NCI-H2171 (cell line): ENCODE results near the gene KRT27.

Source experiments
- DNase-seq: peaks from one replicate; lab custom pipeline; 2025; lab: John Stamatoyannopoulos, UW

KRT27 gene

DNA sequence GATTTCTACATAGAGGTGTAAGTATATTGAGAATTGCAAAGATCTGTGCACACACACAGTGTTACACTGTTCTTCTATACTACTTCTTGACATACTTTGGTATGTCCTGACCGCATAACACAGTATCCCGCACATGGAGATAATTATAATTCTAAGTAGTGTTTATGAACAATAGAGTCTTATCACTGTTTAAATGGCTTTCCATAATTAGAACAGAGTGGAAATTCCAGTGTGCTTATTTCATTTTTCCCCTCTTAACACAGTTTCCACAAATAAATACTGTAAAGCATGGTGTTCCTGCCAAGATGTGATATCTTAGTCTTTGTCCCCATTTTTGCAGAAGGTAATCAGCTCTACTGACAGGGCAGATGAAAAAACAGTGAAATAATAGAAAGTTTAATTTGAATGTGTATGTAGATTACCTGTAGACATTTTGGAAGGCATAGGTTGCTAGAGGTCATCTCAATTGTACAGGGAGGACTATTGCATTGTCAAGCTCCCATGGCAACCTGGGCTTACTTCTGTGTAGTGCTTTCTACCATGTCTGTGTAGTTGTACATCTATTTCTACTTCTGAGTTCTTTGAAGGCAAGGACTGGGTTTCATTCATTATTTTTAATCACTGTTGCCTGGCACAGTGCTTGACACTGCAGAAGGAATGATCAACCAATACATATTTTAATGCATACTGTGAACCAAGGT, 27.5 kb upstream of the KRT27 start:
- DNase-seq = no peak

DNA sequence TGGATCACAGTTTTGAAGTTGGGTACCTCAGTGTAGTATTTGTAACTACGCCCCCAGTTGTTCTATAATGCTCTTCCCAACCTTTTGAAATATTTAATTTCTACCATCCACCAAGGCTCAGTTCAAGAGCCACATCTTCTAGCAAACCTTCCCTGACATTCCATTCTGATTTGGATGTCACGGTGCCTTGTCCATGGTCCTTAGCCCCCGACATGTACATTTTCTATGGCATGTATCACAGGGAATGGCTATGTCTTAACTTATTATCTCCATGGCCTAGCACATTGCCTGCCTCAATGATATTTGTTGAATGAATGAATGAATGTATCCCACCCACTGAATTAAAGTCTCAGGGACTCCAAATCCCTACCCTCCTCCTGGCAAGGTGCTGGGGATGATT, 23.8 kb upstream of the KRT27 start:
- DNase-seq = no peak

DNA sequence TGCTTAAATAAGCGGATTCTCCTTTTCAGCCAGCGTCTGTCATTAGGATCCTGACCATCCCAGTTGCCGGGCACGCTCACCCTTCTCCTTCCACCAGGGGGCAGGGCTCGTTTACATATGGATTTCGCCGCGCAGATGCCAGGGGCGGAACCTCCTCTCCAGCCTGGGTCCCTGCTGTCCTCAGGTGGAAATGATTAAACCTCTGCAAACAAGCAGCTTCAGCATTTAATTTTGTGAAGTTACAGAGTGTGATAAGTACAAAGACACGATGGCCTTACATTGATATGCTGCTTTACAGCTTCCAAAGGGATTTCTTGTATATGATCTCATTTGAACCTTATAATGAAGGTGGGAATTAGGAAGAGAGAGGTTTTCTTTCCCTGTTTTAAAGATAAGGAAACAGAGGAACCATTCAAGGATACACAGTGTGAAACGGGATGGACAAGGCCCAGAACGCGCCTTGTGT, 21.3 kb upstream of the KRT27 start:
- peak; percentile 76 for DNase-seq

DNA sequence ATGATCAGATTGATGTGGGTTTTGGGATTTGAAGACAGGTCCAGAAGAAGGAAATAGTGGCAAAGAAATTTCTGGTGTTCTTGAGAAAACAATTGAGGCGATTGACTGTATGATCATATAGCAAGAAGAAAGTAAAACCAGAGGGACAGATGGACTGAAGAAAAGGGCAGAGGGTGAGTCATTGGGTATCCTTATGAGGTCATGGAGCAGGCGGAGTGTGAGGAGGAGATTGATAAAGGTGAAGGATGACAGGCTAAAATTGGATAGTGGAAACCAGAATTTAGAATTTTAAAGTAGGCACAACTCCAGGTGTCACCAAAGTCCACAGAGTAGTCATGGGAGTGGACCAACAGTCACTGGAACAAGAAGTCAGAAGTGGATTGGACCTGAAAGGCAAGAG, 18.8 kb upstream of the KRT27 start:
- DNase-seq = no peak

DNA sequence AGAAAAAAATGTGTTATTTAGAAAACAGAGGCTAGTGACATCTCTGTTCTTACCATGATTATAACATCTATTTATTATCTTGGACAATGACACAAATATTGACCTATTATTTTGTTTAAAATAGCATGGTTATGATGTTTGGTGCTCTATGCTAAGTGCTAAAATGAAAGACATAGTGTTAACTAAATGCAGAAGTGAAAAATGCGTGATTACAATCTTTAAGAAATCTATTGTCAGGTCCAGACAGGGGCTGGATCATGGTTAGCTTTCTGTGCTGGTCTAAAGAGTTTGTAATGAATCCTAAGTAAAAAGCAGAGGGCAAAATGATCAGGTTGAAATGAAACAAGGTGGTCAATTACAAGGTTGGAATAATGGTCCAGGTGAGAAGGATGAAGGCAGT, 18.0 kb upstream of the KRT27 start:
- no peak for DNase-seq

DNA sequence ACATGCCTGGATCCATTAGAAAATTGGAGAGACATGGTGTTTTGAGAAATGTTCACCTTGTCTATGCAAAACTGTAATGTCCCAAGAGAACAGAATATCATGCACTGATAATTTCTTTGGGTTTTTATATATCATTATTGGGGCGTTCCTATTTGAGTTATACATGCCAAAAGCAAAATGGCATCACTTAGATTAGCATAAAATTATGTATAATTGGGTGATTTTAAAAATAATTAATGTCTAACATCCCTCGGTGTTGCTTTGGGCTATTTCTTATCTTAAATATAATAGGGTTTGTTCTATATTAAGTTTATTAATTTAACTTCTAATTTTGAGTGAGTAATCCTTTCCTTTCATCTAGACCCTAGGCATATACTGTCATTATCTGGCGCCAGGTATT, 17.5 kb upstream of the KRT27 start, which contains the start of gene KRT28:
TSS of gene KRT28 (minus strand) at position 101 of the 400 bp plus-strand sequence. CDS start at position 35, 66 bp downstream.
- no peak for DNase-seq

GRCh38 chr17:40796846-40797245, 14.5 kb upstream of the KRT27 start:
- no peak for DNase-seq

GRCh38 chr17:40795019-40795667, 12.8 kb upstream of the KRT27 start:
- DNase-seq = no peak

GRCh38 chr17:40794466-40794865, 12.1 kb upstream of the KRT27 start:
- no peak for DNase-seq

DNA sequence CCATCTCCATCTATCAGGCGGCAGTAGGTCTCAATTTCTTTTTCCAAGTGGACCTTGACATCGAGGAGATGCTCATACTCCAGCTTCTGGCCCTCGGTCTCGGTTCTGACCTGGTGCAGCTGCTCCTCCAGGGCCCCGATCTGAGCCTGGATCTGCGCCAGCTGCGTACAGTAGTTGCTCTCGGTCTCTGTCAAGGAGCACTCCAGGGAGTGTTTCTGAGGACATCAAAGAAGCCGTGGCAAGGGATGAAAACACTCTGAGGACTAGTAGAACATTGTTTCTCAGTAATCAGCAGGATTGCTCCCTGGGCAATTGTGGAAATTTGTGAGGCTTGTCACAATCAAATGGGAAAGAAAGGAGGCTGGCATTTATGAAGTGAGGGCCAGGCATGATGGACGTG, 11.5 kb upstream of the KRT27 start:
- no peak for DNase-seq

- no peak for DNase-seq
Observed at GRCh38 chr17:40791787-40792436, 9.6 kb upstream of the KRT27 start.

GRCh38 chr17:40791111-40791510, 8.8 kb upstream of the KRT27 start:
- DNase-seq = no peak

- DNase-seq = no peak
Observed at GRCh38 chr17:40779181-40779909, 3.0 kb downstream of the KRT27 start.

GRCh38 chr17:40778461-40778860, 3.9 kb downstream of the KRT27 start:
- no peak for DNase-seq

DNA sequence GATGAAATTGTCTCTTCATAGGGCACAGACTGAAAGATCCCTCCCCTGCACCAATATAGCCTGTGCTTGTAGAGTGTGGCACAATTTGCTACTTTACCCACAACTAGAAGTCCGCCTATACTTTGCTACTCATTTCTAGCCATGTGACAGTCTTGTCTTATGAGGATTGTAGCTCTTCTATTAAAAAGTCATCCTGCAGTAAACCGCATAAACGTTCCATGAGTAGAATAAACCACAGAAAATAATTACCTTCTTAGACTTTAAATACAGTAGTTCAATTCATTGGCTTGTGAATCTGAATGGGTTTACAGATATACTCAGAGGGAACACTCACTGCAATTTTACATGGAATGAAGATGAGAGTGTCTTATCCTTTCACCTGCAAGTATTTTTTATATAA, 4.4 kb downstream of the KRT27 start:
- DNase-seq = no peak

DNA sequence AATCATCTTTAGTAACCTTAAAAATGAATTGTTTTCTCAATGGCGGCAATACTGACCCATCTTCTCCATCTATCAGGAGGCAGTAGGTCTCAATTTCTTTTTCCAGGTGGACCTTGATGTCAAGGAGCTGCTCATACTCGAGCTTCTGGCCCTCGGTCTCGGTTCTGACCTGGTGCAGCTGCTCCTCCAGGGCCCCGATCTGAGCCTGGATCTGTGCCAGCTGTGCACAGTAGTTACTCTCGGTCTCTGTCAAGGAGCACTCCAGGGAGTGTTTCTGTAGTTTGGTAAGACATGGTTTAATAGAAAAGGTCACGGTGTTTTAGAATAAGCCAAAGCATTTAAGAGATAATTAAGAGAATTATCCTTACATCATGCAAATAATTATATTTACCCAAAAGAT, 4.9 kb downstream of the KRT27 start:
- DNase-seq = no peak

DNA sequence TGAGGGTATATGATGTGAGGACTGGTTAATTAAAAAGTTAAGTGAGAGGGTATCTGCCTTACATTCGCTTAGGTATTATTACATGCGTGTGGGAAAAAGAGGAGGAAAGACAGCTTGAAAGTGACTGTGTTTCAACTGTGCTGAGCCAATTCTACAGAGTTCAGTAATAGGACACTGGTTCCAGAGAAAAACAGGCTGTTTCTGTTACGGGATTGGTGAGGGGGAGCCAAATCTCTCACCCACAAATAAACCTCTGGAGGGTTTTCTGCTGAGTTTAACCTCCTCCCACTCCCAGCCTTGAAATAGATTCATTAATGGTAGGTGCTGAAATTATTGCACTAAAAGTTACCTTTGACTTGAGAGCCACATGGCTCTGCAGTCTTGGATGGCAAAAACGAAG, 6.4 kb downstream of the KRT27 start:
- DNase-seq = no peak

- DNase-seq = no peak
Observed at GRCh38 chr17:40772101-40772500, 10.2 kb downstream of the KRT27 start, which contains the start of gene KRT26. Gene KRT26 (minus strand): TSS chr17:40772201. CDS start chr17:40772113, 88 bp downstream.

- DNase-seq = no peak
Observed at GRCh38 chr17:40765657-40766056, 16.7 kb downstream of the KRT27 start.

DNA sequence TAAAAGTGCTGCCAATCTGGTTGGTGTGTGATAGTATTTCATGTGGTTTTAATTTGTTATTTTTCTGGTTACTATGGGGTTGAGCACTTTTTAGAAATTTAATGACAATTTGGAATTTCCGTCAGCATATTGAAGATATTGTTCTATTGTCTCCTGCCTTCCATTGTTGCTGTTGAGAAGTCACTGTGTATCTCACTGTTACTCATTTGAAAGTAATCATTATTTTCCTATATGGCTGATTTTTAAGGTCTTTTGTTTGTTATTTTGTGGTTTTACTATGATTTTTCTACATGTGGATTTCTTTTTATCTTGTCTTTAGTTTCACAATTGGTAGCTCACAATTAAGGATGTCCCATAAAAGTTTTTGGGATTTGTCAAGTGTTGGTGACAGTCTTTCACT, 18.6 kb downstream of the KRT27 start:
- DNase-seq = no peak

- no peak for DNase-seq
Observed at GRCh38 chr17:40760105-40761016, 22.0 kb downstream of the KRT27 start.
